HG02884 (cell line): Measurements from ENCODE around the gene WDR91.
A peak's percentile ranks its signal among the peaks of the same experiment; 100 is the strongest.

Experiments
- ATAC-seq: cut with Tn5 transposase; IDR thresholded peaks from one replicate; pipeline ENCODE4 v1.9.1; 2021; ENCODE audit warnings: mild to moderate bottlenecking, moderate library complexity; ENCODE audit not compliant: unreplicated experiment

The WDR91 gene

DNA sequence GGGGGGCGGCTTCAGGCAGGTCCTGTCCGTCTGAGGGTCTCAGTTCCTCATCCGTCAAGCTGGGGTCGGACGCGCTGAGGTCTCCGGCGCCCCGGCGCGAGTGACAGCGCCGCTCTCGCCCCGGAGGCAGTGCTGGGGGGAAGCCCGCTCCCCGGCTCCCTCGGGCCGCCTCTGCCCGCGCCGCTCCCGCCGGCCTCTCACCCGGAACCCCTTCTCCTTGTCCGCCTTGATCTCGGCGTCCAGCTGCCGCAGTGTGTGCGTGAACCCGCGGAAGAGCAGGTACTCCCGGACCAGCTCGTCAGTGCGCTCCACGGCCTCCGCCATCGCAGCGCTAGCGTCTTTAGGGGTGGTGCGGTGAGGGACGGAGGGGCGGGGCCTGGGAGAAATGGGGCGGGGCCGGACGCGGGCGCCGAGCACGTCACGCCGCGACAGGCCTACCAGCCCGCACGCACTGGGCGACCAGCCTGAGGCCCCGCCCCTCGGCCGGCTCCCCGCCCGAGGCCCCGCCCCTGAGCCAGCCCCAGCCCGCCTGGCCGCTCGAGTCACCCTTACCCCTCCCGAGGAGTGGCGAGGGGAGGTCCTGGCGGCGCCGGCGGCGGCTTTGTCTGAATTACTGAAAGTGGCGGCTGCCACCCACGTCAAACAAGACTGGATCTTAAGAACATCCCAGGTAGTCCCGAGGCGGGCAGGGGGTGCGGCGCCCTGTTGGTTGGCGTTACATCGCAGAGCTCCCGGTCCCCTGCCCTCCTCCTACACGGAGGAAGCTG, at the start of gene WDR91:
Gene WDR91, minus strand, starts transcription at position 348 of the 767 bp plus-strand sequence. Its CDS starts 24 bp downstream, at position 324.
- peak; percentile 80 for ATAC-seq

DNA sequence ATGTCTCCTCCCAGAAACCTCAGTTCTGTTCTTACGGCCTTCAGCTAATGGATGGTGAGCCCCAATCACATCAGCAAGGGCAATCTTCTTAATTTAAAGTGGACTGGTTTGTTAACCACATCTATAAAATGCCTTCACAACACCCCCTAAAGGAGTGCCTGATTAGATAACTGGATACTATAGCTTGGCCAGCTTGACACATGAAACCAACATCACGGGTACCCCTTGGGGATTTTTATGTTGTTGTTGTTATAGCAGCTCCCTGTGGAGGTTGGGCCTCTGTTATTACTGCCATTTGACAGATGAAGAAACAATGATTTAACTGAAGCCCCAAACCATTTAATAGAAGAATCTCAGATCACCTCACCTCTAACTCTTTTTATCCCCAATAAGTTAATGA, 49.1 kb upstream of the WDR91 start:
- no peak for ATAC-seq

DNA sequence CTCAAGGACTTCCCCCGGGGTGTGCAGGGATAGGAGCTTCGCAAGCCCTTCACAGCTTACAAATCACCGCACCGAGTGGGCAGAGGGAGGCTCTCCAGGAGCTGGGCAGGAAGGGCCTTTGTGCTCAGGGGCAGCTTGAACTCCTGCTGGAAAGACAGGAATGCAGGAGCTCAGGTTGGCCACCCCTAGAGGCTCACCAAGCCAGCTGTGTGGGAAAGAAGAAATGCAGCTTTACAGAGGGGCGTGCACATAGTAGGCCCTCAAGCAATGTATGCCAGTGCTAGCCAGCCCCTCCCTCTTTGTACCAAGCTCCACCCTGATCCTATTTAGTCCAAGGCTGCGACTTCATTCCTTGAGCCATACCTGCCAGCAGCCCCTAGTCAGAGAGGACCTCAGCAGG, 48.4 kb upstream of the WDR91 start:
- ATAC-seq = no peak

DNA sequence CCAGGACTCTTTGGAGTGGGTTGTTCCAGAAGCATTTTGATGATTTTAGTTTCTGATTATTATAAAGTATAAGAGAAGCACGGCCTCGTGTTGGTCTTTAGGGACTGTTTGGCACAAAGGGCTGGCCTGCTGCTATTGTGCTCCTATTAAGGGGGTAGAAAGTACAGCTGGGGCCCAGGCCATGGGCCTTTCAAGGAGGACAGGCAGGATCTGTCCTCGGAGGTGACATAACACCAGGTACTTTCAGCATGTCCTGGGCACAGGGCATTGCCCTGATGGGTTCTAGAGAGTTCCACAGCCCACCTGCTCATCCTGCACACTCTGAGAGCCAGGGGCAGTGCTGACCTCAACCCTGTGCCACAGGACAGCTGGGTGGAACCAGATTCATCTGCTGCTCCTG, 47.3 kb upstream of the WDR91 start:
- ATAC-seq = no peak

GRCh38 chr7:135257790-135258189, 46.5 kb upstream of the WDR91 start:
- no peak for ATAC-seq

- no peak for ATAC-seq
Measured at GRCh38 chr7:135253851-135254771, 42.8 kb upstream of the WDR91 start.

DNA sequence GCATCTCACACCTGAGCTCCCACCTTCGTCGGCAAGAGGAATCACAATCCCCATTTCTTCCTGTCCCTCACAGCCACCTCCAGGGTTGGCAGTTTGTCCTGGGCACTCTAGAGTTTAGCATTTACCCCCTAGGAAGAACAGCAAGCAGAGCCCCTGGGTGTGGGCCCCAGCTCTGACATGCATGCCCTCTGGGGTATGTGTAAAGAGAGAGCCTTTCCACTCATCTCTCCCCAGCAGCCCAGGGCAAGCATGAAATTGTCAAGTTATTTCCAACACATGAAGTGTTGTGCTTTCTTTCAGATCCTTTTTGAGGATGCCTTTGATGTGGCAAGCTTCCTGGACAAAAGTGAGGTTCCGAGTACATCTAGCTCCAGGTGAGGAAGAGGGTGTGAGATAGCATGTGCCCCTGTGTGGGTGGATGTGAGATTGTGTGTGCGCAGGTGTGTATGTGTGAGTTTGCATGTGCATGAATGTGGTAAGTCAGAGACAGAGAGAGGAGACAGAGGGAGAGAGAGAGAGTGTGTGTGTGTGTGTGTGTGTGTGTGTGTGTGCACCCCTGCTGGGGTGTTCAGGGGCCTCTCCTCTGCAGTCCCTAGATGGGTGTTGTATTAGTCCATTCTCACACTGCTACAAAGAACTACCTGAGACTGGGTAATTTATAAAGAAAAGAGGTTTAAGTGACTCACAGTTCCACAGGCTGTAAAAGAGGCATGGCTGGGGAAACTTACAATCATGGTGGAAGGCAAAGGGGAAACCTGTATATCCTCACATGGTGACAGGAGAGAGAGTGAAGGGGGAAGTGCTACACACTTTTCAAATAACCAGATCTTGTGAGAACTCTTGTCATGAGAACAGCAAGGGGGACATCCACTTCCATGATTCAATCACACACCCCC, 40.4 kb upstream of the WDR91 start:
- ATAC-seq = no peak

- no peak for ATAC-seq
Measured at GRCh38 chr7:135248546-135248945, 37.2 kb upstream of the WDR91 start.

GRCh38 chr7:135247746-135248471, 36.6 kb upstream of the WDR91 start:
- no peak for ATAC-seq

DNA sequence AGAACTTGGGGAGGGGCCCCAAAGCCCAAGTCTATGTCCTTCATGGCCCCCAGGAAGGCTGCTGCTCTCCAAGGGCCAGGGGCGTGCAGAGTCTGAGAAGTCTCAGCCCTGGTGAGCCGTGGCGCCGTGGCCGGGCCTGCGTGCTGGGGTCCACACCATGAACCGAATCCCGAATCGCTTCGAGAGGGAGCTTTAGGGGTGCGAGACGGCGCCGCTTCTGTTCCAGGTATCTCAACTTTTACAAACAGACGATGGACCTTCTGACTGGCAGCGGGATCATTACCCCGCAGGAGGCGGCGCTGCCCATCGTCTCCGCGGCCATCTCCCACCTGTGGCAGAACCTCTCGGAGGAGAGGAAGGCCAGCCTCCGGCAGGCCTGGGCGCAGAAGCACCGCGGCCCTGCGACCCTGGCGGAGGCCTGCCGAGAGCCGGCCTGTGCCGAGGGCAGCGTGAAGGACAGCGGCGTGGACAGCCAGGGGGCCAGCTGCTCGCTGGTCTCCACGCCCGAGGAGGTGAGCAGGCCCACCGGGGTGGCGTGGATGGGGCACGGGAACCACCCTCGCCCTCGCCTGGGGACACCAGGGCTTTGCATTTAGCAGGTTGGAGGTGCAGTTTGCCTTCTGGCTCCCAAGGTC, 35.0 kb upstream of the WDR91 start:
- ATAC-seq = no peak

- no peak for ATAC-seq
Measured at GRCh38 chr7:135245226-135246190, 34.2 kb upstream of the WDR91 start.

- no peak for ATAC-seq
Measured at GRCh38 chr7:135242096-135242684, 30.9 kb upstream of the WDR91 start.

GRCh38 chr7:135240441-135240840, 29.1 kb upstream of the WDR91 start:
- no peak for ATAC-seq

GRCh38 chr7:135239263-135239662, 27.9 kb upstream of the WDR91 start:
- ATAC-seq = no peak

GRCh38 chr7:135238112-135238744, 26.9 kb upstream of the WDR91 start:
- no peak for ATAC-seq

GRCh38 chr7:135236727-135237126, 25.4 kb upstream of the WDR91 start:
- peak; percentile 80 for ATAC-seq

DNA sequence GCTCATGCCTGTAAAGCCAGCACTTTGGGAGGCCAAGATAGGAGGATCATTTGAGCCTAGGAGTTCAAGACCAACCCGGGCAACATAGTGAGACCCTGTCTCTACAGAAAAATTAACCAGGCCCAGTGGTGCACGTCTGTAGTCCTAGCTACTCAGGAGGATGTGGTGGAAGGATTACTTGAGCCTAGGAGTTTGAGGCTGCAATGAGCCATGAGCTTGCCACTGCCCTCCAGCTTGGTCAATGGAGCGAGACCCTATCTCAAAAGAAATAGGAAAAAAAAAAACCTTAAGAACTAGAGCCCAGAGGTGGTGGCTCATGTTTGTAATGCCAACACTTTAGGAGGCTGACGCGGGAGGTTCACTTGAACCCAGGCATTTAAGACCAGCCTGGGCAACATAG, 24.5 kb upstream of the WDR91 start:
- ATAC-seq = no peak

DNA sequence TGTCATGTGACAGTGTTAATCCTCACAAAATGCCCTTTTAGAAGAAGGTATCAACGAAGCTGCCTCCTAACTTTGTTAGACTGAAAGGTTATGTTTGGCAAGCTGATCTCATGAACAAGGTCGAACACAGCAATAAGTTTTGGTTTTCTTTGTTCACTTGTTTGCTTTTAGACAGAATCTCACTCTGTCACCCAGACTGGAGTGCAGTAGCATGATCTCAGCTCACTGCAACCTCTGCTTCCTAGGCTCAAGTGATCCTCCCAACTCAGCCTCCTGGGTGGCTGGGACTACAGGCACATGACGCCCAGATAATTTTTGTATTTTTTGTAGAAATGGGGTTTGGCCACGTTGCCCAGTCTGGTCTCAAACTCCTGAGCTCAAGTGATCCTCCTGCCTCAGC, 23.4 kb upstream of the WDR91 start:
- no peak for ATAC-seq
